Activated CD4-positive, alpha-beta T cell treated with anti-CD3 and anti-CD28 coated beads for 36 hours (primary cell): Measurements from ENCODE around the gene BLTP1. TPM values are rescaled to one million over a fixed set of nuclear protein-coding genes. Genes with fewer than 3 reads are reported as not detected.
"Not testable (repeated sequence)": the region's sequence is repeated elsewhere in the genome, so short reads cannot be mapped to it uniquely, and the experiment has no call there.

ENCODE experiments used
- ATAC-seq: fragments of 200-7000 bp; cut with Tn5 transposase; one replicate; pipeline ENCODE4 v1.10.0; 2021; ENCODE audit warnings: mild to moderate bottlenecking, moderate library complexity
- CTCF ChIA-PET: fragments of 350-600 bp; sonication (Branson Sonifier 250); formaldehyde crosslinking; loops from one replicate; lab custom pipeline; 2021; ENCODE audit warnings: antibody characterized with exemption; lab: Charles Lee
- POLR2A ChIA-PET: fragments of 350-600 bp; sonication (Branson Sonifier 250); formaldehyde crosslinking; loops from one replicate; lab custom pipeline; 2021; ENCODE audit warnings: antibody characterized with exemption, inconsistent platforms; lab: Charles Lee
- DNase-seq: peaks from one replicate; pipeline ENCODE4 v3.0.0-alpha.2; 2020
- H3K27ac Mint-ChIP-seq: one replicate; pipeline ENCODE4 v1.8.0; 2021; ENCODE audit warnings: mixed read lengths
- H3K27me3 Mint-ChIP-seq: one replicate; pipeline ENCODE4 v1.8.0; 2021; ENCODE audit warnings: mixed read lengths
- H3K36me3 Mint-ChIP-seq: one replicate; pipeline ENCODE4 v1.8.0; 2021; ENCODE audit warnings: low read depth, mixed read lengths
- H3K4me1 Mint-ChIP-seq: one replicate; pipeline ENCODE4 v1.8.0; 2021; ENCODE audit warnings: mixed read lengths
- H3K4me3 Mint-ChIP-seq: one replicate; pipeline ENCODE4 v1.8.0; 2021; ENCODE audit warnings: mild to moderate bottlenecking, moderate library complexity, mixed read lengths
- H3K9me3 Mint-ChIP-seq: one replicate; pipeline ENCODE4 v1.8.0; 2021; ENCODE audit warnings: low read depth, mixed read lengths
- intact Hi-C, 2 experiments: fragments of 100-400 bp; cut with DNase I in 1 of 2; cut with micrococcal nuclease in 1 of 2; formaldehyde crosslinking; loops; one replicate each; pipeline versions ENCODE4 v1.14.2 to v1.15.1; 2022 to 2024; cut with DNase I, micrococcal nuclease
- total RNA-seq, 2 experiments: library from RNA; stranded (reverse); gene quantifications; one replicate each; pipeline ENCODE4 v1.2.3, GENCODE V29; 2021

BLTP1 gene
- 10 to 100 TPM; 16.5 to 20.1 TPM for total RNA-seq

GRCh38 chr4:122151982-122152710 lies at the start of gene BLTP1:
Gene BLTP1, plus strand, starts transcription at chr4:122152331. Its CDS starts 18,317 bp downstream, at chr4:122170648.
- CTCF ChIA-PET, result interaction anchor here (0.7 kb wide), 1 partner anchor 1448 kb away, joined by 3 read pairs; no protein-coding TSS in a partner anchor
- POLR2A ChIA-PET, result no interaction called here
- Mint-ChIP-seq H3K9me3 (no peaks in the 10 kb centered on the region), H3K27ac (peak within 1 kb of the TSS; percentile 98), H3K4me3 (peak within 1 kb of the TSS; percentile 85), H3K27me3 (no peaks in the 10 kb centered on the region), H3K4me1 (peaks cover 50% of the 10 kb centered on the region), H3K36me3 (peaks cover 24% of the 10 kb centered on the region)
- ATAC-seq (peak; percentile 91), DNase-seq (peak; percentile 93)
- intact Hi-C loops, result loop anchor here (1.0 to 10.0 kb wide), 12 partner anchors 40 to 771 kb away; partner anchors contain the start of genes BBS12 (in 1 of the 2), BBS7 (in 1 of the 2), CCNA2 (in 1 of the 2) and EXOSC9 (in 1 of the 2)

- Mint-ChIP-seq H3K4me1 (no peaks in the 10 kb centered on the region), H3K27ac (no peak overlapping the region), H3K27me3 (peaks cover 4% of the 10 kb centered on the region), H3K4me3 (no peak overlapping the region), H3K36me3 (no peaks in the 10 kb centered on the region), H3K9me3 (no peaks in the 10 kb centered on the region)
- DNase-seq (no peak), ATAC-seq (peak; percentile 47)
- intact Hi-C loops, result no loop called here
- ChIA-PET CTCF (interaction anchor here (0.8 kb wide), 1 partner anchor 14 kb away, joined by 4 read pairs; no protein-coding TSS in a partner anchor), POLR2A (no interaction called here)
These were observed 47.9 kb upstream of the BLTP1 start for GRCh38 chr4:122104184-122104583.

- ATAC-seq (no peak), DNase-seq (no peak)
- Mint-ChIP-seq H3K4me3 (no peak overlapping the region), H3K27me3 (no peaks in the 10 kb centered on the region), H3K4me1 (no peaks in the 10 kb centered on the region), H3K27ac (no peak overlapping the region), H3K36me3 (no peaks in the 10 kb centered on the region), H3K9me3 (no peaks in the 10 kb centered on the region)
- CTCF ChIA-PET, result no interaction called here
- intact Hi-C loops, result no loop called here
- POLR2A ChIA-PET, result no interaction called here
These were observed 44.5 kb upstream of the BLTP1 start for GRCh38 chr4:122107680-122108079.

GRCh38 chr4:122110304-122110703 lies 41.8 kb upstream of the BLTP1 start:
- H3K36me3 Mint-ChIP-seq, H3K27ac Mint-ChIP-seq, H3K4me3 Mint-ChIP-seq, H3K4me1 Mint-ChIP-seq, CTCF ChIA-PET, DNase-seq, POLR2A ChIA-PET, H3K27me3 Mint-ChIP-seq, intact Hi-C loops, ATAC-seq, H3K9me3 Mint-ChIP-seq: not testable (repeated sequence)

GRCh38 chr4:122117743-122118142 lies 34.4 kb upstream of the BLTP1 start:
- no peak overlapping the region for H3K27ac Mint-ChIP-seq
- peaks cover 5% of the 10 kb centered on the region for H3K9me3 Mint-ChIP-seq
- H3K4me1 Mint-ChIP-seq, result peaks cover 19% of the 10 kb centered on the region
- ChIA-PET POLR2A (no interaction called here), CTCF (interaction anchor here (0.6 to 1.0 kb wide), 2 partner anchors 13 to 93 kb away, joined by 3 to 4 read pairs; no protein-coding TSS in a partner anchor)
- peaks cover 3% of the 10 kb centered on the region for H3K36me3 Mint-ChIP-seq
- H3K27me3 Mint-ChIP-seq, result no peaks in the 10 kb centered on the region
- ATAC-seq (peak; percentile 74), DNase-seq (peak; percentile 9)
- intact Hi-C loops, result no loop called here
- H3K4me3 Mint-ChIP-seq, result no peak overlapping the region

GRCh38 chr4:122118243-122118642 lies 33.9 kb upstream of the BLTP1 start:
- ATAC-seq, result no peak
- H3K36me3 Mint-ChIP-seq, result peaks cover 3% of the 10 kb centered on the region
- CTCF ChIA-PET, result interaction anchor here (0.6 to 1.0 kb wide), 2 partner anchors 14 to 93 kb away, joined by 3 to 4 read pairs; no protein-coding TSS in a partner anchor
- no peak overlapping the region for H3K4me3 Mint-ChIP-seq
- peaks cover 19% of the 10 kb centered on the region for H3K4me1 Mint-ChIP-seq
- intact Hi-C loops, result no loop called here
- H3K27me3 Mint-ChIP-seq, result no peaks in the 10 kb centered on the region
- H3K27ac Mint-ChIP-seq, result no peak overlapping the region
- no peak for DNase-seq
- POLR2A ChIA-PET, result no interaction called here
- H3K9me3 Mint-ChIP-seq, result peaks cover 9% of the 10 kb centered on the region

- Mint-ChIP-seq H3K4me1 (peaks cover 19% of the 10 kb centered on the region), H3K27me3 (peaks cover 1% of the 10 kb centered on the region), H3K27ac (no peak overlapping the region), H3K36me3 (peaks cover 4% of the 10 kb centered on the region), H3K9me3 (peaks cover 12% of the 10 kb centered on the region), H3K4me3 (no peak overlapping the region)
- DNase-seq (no peak), ATAC-seq (no peak)
- POLR2A ChIA-PET, result no interaction called here
- intact Hi-C loops, result no loop called here
- CTCF ChIA-PET, result no interaction called here
These were observed 32.4 kb upstream of the BLTP1 start for GRCh38 chr4:122119739-122120138.

GRCh38 chr4:122121593-122121992 lies 30.5 kb upstream of the BLTP1 start:
- no peak for DNase-seq
- peaks cover 1% of the 10 kb centered on the region for H3K27me3 Mint-ChIP-seq
- no peak overlapping the region for H3K4me3 Mint-ChIP-seq
- intact Hi-C loops, result no loop called here
- no peak overlapping the region for H3K27ac Mint-ChIP-seq
- POLR2A ChIA-PET, result no interaction called here
- CTCF ChIA-PET, result interaction anchor here (0.7 to 1.2 kb wide), 2 partner anchors 16 to 18 kb away, joined by 3 to 4 read pairs; no protein-coding TSS in a partner anchor
- peaks cover 4% of the 10 kb centered on the region for H3K36me3 Mint-ChIP-seq
- peaks cover 12% of the 10 kb centered on the region for H3K9me3 Mint-ChIP-seq
- no peak for ATAC-seq
- H3K4me1 Mint-ChIP-seq, result peaks cover 17% of the 10 kb centered on the region

- no peak for ATAC-seq
- H3K9me3 Mint-ChIP-seq, result peaks cover 12% of the 10 kb centered on the region
- intact Hi-C loops, result no loop called here
- CTCF ChIA-PET, result interaction anchor here (0.7 to 1.2 kb wide), 2 partner anchors 16 to 18 kb away, joined by 3 to 4 read pairs; no protein-coding TSS in a partner anchor
- no peak overlapping the region for H3K27ac Mint-ChIP-seq
- H3K27me3 Mint-ChIP-seq, result peaks cover 1% of the 10 kb centered on the region
- peaks cover 4% of the 10 kb centered on the region for H3K36me3 Mint-ChIP-seq
- POLR2A ChIA-PET, result no interaction called here
- no peak overlapping the region for H3K4me3 Mint-ChIP-seq
- DNase-seq, result no peak
- H3K4me1 Mint-ChIP-seq, result peaks cover 13% of the 10 kb centered on the region
These were observed 30.0 kb upstream of the BLTP1 start for GRCh38 chr4:122122083-122122482.

GRCh38 chr4:122129061-122129460 lies 23.1 kb upstream of the BLTP1 start:
- Mint-ChIP-seq H3K9me3 (peaks cover 11% of the 10 kb centered on the region), H3K36me3 (peaks cover 1% of the 10 kb centered on the region), H3K4me1 (peaks cover 24% of the 10 kb centered on the region), H3K27ac (no peak overlapping the region), H3K4me3 (no peak overlapping the region), H3K27me3 (peaks cover 1% of the 10 kb centered on the region)
- ChIA-PET CTCF (no interaction called here), POLR2A (no interaction called here)
- intact Hi-C loops, result no loop called here
- DNase-seq, result no peak
- ATAC-seq, result no peak

- H3K27me3 Mint-ChIP-seq, result no peaks in the 10 kb centered on the region
- ATAC-seq, result peak; percentile 73
- H3K27ac Mint-ChIP-seq, result peak overlapping the region; percentile 53
- CTCF ChIA-PET, result interaction anchor here (1.7 kb wide), 1 partner anchor 231 kb away, joined by 5 read pairs; no protein-coding TSS in a partner anchor
- no peak for DNase-seq
- H3K4me3 Mint-ChIP-seq, result no peak overlapping the region
- POLR2A ChIA-PET, result no interaction called here
- H3K36me3 Mint-ChIP-seq, result no peaks in the 10 kb centered on the region
- intact Hi-C loops, result no loop called here
- H3K4me1 Mint-ChIP-seq, result peaks cover 24% of the 10 kb centered on the region
- H3K9me3 Mint-ChIP-seq, result peaks cover 9% of the 10 kb centered on the region
These were observed 20.5 kb upstream of the BLTP1 start for GRCh38 chr4:122131562-122132157.
